Stimulated activated memory B cell treated with anti-CD40 and anti-IgM and Interleukin-4, amounts not matched to agents 10 μg/mL and 1 μg/mL and 100 μg/mL, for 72 hours (primary cell): ENCODE results near the gene TGM2.

Source experiments
- ATAC-seq: fragments of 150-1000 bp; cut with Tn5 transposase; 2 replicates; pipeline ENCODE4 v1.10.0; 2021
- H3K27ac Mint-ChIP-seq: one replicate; pipeline ENCODE4 v1.8.0; 2022; ENCODE audit warnings: mild to moderate bottlenecking, mixed read lengths
- H3K27me3 Mint-ChIP-seq: one replicate; pipeline ENCODE4 v1.8.0; 2022; ENCODE audit warnings: mixed read lengths
- H3K36me3 Mint-ChIP-seq: one replicate; pipeline ENCODE4 v1.8.0; 2022; ENCODE audit warnings: mixed read lengths
- H3K4me1 Mint-ChIP-seq: one replicate; pipeline ENCODE4 v1.8.0; 2022; ENCODE audit warnings: mixed read lengths
- H3K4me3 Mint-ChIP-seq: one replicate; pipeline ENCODE4 v1.8.0; 2022; ENCODE audit warnings: mild to moderate bottlenecking, moderate library complexity, mixed read lengths
- H3K9me3 Mint-ChIP-seq: one replicate; pipeline ENCODE4 v1.8.0; 2022; ENCODE audit warnings: mixed read lengths

Gene TGM2

DNA sequence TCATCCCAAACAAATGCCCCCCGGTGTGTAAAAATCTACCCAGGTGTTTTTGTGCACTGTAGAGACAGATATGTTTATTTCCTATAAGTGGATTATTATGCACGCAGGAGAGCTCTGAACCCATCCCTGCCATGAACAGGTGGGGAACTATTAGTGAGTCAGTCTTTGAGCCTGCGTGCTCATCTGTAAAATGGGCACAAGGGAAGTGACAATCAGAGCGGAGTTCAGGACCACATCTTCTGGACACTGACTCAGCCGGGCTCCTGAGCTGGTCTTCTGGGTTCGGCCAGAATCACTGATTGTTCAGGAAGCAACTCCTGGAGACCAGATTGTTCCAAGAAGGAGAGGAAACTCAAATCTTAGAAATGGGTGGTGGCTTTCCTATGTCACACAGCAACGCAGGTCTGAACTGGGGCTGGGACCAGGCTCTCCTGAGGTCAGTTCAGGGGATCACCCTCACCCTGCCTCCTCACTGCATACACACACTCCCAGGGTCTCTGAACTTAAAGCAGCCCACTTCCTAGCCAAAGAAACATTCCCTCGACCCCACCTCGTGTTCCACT lies 27.3 kb upstream of the TGM2 start:
- peaks cover 39% of the 10 kb centered on the region for H3K4me1 Mint-ChIP-seq
- no peak overlapping the region for H3K4me3 Mint-ChIP-seq
- H3K27me3 Mint-ChIP-seq: peaks cover 12% of the 10 kb centered on the region
- ATAC-seq: no peak
- no peak overlapping the region for H3K27ac Mint-ChIP-seq
- peaks cover 10% of the 10 kb centered on the region for H3K36me3 Mint-ChIP-seq
- H3K9me3 Mint-ChIP-seq: peaks cover 8% of the 10 kb centered on the region

DNA sequence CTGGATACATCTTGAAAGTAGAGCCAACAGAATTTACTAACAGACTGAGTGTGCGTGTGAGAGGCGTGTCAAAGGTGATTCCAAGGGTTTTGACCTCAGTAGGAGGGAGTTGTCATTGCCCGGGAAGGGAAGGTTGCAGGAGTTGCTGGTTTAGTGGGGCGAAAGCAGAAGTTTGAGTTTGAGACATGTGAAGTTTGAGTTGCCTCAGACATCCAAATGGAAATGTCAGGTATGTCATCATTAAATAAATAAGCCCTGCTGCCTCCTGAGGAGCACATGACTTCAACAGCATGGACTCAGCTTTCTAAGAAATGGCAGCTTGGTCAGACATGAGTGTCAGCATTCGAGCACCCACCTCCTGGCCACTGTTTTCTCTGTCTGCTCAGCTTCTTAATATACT lies 26.6 kb upstream of the TGM2 start:
- peaks cover 12% of the 10 kb centered on the region for H3K27me3 Mint-ChIP-seq
- peaks cover 32% of the 10 kb centered on the region for H3K4me1 Mint-ChIP-seq
- H3K36me3 Mint-ChIP-seq: peaks cover 5% of the 10 kb centered on the region
- ATAC-seq: no peak
- peaks cover 4% of the 10 kb centered on the region for H3K9me3 Mint-ChIP-seq
- H3K27ac Mint-ChIP-seq: peak overlapping the region; percentile 1
- H3K4me3 Mint-ChIP-seq: no peak overlapping the region

DNA sequence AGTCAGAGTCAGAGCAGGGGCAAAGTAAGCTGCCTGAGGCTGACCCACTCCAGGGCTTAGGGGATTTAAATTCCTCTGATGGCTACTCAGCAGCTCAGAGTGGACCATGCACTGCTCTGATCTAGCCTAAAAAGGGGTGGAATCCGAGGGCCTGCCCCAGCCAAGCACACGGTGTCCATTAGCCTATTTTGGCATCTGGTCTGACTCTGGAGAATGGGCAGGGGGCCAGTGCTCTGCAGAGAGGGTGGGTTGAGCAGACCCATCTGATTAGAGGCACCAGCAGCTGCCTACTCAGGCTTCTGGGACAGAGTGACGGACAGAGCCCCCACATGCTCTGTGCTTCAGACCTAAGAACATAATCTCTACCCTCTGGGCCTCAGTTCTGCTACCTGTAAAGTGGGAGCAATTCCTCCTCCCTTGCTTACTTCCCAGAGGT lies 25.9 kb upstream of the TGM2 start:
- no peak for ATAC-seq
- peaks cover 25% of the 10 kb centered on the region for H3K4me1 Mint-ChIP-seq
- H3K36me3 Mint-ChIP-seq: peaks cover 5% of the 10 kb centered on the region
- no peak overlapping the region for H3K4me3 Mint-ChIP-seq
- peaks cover 12% of the 10 kb centered on the region for H3K27me3 Mint-ChIP-seq
- peaks cover 4% of the 10 kb centered on the region for H3K9me3 Mint-ChIP-seq
- peak overlapping the region; percentile 1 for H3K27ac Mint-ChIP-seq

DNA sequence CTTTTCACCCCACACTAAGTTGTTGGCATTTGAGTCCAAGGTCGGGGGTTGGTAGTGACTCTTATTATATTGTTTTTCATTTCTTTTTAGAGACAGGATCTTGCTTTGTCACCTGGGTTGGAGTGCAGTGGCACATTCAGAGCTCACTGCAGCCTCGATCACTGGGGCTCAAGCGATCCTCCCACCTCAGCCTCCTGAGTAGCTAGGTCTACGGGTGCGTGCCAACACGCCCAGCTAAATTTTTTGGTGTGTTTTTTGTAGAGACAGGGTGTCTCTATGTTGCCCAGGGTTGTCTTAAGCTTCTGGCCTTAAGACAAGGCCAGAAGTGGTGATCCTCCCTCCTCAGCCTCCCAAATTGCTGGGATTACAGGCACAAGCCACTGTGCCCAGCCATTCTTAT lies 25.1 kb upstream of the TGM2 start:
- no peak for ATAC-seq
- peaks cover 5% of the 10 kb centered on the region for H3K36me3 Mint-ChIP-seq
- no peak overlapping the region for H3K4me3 Mint-ChIP-seq
- peaks cover 8% of the 10 kb centered on the region for H3K27me3 Mint-ChIP-seq
- peaks cover 4% of the 10 kb centered on the region for H3K9me3 Mint-ChIP-seq
- peaks cover 17% of the 10 kb centered on the region for H3K4me1 Mint-ChIP-seq
- no peak overlapping the region for H3K27ac Mint-ChIP-seq

DNA sequence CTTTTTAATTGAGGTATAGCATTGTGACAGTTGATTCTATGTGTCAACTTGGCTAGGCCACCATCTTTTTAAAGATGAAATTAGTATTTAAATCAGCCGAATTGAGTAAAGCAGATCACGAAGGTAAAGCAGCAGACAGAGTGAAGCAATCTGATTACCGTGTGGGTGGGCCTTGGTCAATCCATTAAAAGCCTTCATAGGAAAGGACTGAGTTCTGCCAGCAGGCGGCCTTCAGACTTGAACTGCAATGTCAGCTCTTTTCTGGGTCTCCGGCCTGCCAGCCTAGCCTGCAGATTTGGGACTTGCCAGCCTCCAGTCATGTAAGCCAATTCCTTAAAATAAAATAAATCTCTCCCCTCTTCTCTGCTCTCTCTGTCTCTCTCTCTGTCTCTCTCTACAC lies 22.4 kb upstream of the TGM2 start:
- Mint-ChIP-seq H3K4me3 (no peak overlapping the region), H3K4me1 (peaks cover 8% of the 10 kb centered on the region), H3K36me3 (no peaks in the 10 kb centered on the region), H3K9me3 (no peaks in the 10 kb centered on the region), H3K27me3 (peaks cover 12% of the 10 kb centered on the region), H3K27ac (no peak overlapping the region)
- ATAC-seq: no peak

DNA sequence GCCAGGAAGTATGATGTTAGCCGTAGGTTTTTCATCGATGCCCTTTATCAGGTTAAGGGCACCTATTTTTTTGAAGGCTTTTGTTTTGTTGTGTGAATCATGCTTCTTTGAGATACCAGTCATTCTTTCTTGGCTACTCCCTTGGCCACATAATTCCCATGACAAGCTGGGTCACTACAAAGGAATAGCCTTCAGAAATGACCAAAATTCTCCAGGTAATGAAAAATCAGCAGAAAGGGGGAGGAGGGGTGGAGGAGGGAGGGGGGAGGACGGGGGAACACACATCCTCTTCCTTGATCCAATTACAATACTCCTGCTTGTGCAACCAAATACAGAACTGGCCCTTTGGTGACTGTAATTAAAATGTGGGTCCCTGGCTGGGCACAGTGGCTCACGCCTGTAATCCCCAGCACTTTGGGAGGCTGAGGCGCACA lies 21.7 kb upstream of the TGM2 start:
- Mint-ChIP-seq H3K27me3 (peaks cover 12% of the 10 kb centered on the region), H3K4me3 (no peak overlapping the region)

DNA sequence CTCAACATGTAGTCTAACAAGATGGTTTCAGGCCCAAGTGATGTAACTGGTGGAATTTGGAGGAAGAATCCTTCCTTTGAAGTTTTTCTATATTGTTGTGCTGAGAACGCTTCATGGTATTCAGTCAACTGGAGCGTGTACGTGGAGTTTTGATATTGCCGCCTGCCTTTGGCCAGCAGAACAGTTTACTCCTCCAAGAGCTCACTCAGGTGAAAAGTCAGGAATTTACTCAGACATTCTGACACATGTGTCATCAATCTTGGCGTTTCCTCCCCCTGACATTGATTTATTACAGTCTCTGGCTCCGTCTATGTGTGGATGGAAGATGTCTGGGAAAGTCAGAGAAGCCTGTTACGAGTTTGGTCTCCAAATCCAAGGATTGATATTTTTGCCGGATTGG lies 19.0 kb upstream of the TGM2 start:
- Mint-ChIP-seq H3K27ac (no peak overlapping the region), H3K4me1 (peaks cover 21% of the 10 kb centered on the region), H3K9me3 (no peaks in the 10 kb centered on the region), H3K4me3 (no peak overlapping the region), H3K27me3 (peaks cover 12% of the 10 kb centered on the region), H3K36me3 (no peaks in the 10 kb centered on the region)
- no peak for ATAC-seq

More for the DNA sequence above, 21.7 kb upstream of the TGM2 start:
- H3K36me3 Mint-ChIP-seq: no peaks in the 10 kb centered on the region
- no peak overlapping the region for H3K27ac Mint-ChIP-seq
- H3K4me1 Mint-ChIP-seq: peaks cover 8% of the 10 kb centered on the region
- no peaks in the 10 kb centered on the region for H3K9me3 Mint-ChIP-seq
- no peak for ATAC-seq

DNA sequence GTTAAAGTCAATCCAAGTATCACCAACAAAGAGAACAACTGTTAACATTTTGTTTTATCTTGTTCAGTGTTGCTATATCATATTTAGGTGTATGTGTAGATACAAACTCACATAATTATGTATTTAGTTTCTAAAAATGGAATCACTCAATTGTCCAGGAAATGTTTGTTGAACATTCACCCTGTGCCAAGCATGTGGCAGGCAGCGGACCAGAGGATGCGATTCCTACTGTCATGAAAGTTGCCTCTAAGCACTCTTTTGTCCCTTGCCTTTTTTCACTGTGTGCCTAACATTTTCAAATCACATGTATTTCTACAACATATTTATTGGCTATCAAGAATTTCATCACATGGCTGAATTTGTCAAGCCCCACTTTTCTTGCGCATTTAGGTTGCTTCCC lies 16.9 kb upstream of the TGM2 start:
- peak overlapping the region; percentile 80 for H3K27ac Mint-ChIP-seq
- peaks cover 13% of the 10 kb centered on the region for H3K4me1 Mint-ChIP-seq
- no peak for ATAC-seq
- peaks cover 29% of the 10 kb centered on the region for H3K27me3 Mint-ChIP-seq
- no peaks in the 10 kb centered on the region for H3K9me3 Mint-ChIP-seq
- no peaks in the 10 kb centered on the region for H3K36me3 Mint-ChIP-seq
- no peak overlapping the region for H3K4me3 Mint-ChIP-seq

DNA sequence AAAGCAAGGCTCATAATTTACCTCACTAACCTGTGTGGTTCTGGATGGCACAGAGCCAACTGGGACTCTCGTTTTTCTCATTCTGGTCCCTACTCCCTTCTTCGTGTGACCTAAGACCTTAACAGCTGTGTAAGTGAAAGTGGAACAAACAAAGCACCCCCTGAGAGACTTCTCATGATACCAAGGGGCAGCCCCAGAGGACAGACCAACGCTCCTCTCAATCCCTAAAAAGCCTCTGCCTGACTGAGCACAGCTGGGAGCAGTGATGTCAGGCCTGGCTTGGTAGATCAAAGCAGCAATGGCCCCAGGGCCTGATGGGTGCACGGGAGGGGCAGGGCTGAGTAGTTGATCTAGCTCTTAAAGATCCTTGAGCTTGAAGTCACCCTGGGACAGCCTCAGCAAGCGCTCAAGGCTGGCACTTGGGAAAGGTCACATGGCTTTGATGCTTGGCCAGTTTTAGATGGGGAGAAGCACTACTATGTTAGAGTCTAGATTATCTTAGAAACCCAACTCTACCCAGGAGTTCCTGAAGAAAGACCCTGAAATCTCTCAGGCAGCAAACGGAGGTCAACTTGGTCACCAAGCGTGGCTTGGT lies 16.2 kb upstream of the TGM2 start:
- ATAC-seq: peak; percentile 97
- Mint-ChIP-seq H3K4me3 (no peak overlapping the region), H3K36me3 (no peaks in the 10 kb centered on the region)

DNA sequence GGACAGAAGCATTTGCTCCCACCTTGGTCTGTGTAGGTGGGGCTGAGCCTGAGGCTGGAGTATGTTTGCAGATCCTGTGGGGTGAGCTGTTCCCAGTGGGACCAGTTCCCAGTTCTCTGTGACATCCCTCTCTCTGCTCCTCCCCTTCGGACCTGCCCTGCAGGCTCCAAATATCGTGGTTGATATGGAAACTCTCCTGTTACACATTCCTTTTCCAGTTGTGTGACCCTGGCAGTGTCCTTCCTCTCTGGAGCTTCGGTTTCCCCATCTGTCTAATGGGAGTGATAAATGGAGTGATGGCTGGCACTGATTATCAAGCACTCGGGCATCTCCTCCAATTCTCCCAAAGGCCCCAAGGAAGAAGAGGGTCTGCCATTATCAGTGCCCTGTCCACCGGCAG lies 15.7 kb upstream of the TGM2 start:
- Mint-ChIP-seq H3K36me3 (no peaks in the 10 kb centered on the region), H3K4me1 (peaks cover 13% of the 10 kb centered on the region), H3K27me3 (peaks cover 29% of the 10 kb centered on the region), H3K9me3 (no peaks in the 10 kb centered on the region), H3K27ac (peak overlapping the region; percentile 80), H3K4me3 (no peak overlapping the region)
- no peak for ATAC-seq

More for the DNA sequence above, 16.2 kb upstream of the TGM2 start:
- Mint-ChIP-seq H3K4me1 (peaks cover 13% of the 10 kb centered on the region), H3K9me3 (no peaks in the 10 kb centered on the region), H3K27me3 (peaks cover 29% of the 10 kb centered on the region), H3K27ac (peak overlapping the region; percentile 80)

DNA sequence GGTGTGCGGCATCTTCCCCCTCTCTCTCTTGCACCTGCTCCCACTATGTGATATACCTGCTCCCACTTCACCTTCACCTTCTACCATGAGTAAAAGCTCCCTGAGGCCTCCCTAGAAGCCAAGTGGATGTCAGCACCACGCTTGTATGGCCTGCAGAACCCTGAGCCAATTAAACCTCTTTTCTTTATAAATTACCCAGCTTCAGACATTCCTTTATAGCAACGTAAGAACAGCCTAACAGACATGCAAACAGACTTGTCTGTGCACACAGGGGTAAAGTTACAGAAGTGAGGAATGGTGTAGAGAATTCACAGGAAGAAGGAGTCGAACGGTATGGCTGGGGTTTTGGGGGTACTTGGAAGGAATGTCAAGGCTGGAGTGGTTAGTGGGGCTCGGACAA lies 14.8 kb upstream of the TGM2 start:
- Mint-ChIP-seq H3K27me3 (peaks cover 29% of the 10 kb centered on the region), H3K27ac (no peak overlapping the region), H3K36me3 (no peaks in the 10 kb centered on the region), H3K4me1 (peaks cover 13% of the 10 kb centered on the region), H3K9me3 (no peaks in the 10 kb centered on the region), H3K4me3 (no peak overlapping the region)
- ATAC-seq: no peak

DNA sequence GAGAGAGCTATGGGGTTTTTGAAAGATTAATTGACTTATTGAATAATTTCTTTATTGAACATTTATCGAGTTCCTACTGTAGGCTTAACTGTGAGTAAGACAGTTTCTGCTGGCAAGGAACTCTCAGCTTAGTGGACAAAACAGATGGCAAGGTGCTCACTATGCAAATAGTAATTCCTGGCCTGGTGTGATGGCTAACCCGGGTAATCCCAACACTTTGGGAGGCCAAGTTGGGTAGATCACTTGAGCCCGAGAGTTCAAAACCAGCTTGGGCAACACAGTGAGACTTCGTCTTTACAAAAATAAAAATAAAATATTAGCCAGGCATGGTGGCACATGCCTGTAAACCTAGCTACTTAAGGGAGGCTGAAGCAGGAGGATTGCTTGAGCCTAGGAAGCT lies 13.5 kb upstream of the TGM2 start:
- no peaks in the 10 kb centered on the region for H3K36me3 Mint-ChIP-seq
- peaks cover 13% of the 10 kb centered on the region for H3K4me1 Mint-ChIP-seq
- no peak overlapping the region for H3K4me3 Mint-ChIP-seq
- H3K27ac Mint-ChIP-seq: peak overlapping the region; percentile 5
- H3K9me3 Mint-ChIP-seq: no peaks in the 10 kb centered on the region
- H3K27me3 Mint-ChIP-seq: peaks cover 23% of the 10 kb centered on the region
- ATAC-seq: no peak

DNA sequence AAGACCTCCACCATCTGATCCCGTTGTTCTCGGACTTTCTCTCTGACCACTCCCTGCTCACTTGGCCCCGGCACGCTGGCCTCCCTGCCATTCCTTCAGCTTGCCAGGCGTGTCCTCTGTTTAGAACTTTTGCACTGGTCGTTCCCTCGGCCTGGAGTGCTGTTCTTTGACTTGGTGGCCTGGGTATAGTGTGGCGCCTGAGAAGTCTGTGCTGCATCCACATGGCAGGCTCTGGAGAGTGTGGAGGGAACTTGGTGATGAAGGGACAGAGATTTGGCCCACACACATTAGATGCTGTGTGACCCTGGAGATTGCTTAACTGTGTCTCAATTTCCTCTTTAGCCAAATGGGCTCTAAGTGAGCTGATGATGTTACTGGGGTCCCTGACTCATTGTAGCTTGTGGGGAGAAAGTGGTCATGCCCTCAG lies 13.0 kb upstream of the TGM2 start:
- Mint-ChIP-seq H3K4me3 (no peak overlapping the region), H3K36me3 (no peaks in the 10 kb centered on the region), H3K27ac (peak overlapping the region; percentile 5), H3K4me1 (peaks cover 13% of the 10 kb centered on the region), H3K9me3 (no peaks in the 10 kb centered on the region), H3K27me3 (peaks cover 18% of the 10 kb centered on the region)
- no peak for ATAC-seq

DNA sequence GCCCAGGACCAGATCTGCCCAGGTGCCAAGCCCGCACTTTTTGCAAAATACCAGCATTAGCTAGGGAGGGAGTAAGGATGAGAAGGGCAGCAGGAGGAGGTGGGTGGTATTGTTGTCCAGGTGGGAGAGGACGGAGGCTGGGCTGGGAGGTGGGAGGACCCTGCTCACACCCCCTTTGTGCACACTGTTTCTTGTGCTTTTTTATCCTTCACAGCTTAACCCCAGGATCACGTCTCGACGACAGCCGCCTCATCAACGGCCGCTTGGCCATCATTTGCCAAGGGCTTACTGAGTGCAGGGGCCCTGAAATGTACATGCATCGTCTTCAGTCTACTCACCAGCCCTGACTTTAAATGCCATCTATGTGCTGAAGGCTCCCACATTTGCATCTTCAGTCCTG lies 12.1 kb upstream of the TGM2 start:
- no peak overlapping the region for H3K27ac Mint-ChIP-seq
- H3K4me3 Mint-ChIP-seq: no peak overlapping the region
- peaks cover 17% of the 10 kb centered on the region for H3K27me3 Mint-ChIP-seq
- no peak for ATAC-seq
- peaks cover 13% of the 10 kb centered on the region for H3K4me1 Mint-ChIP-seq
- no peaks in the 10 kb centered on the region for H3K9me3 Mint-ChIP-seq
- H3K36me3 Mint-ChIP-seq: no peaks in the 10 kb centered on the region

DNA sequence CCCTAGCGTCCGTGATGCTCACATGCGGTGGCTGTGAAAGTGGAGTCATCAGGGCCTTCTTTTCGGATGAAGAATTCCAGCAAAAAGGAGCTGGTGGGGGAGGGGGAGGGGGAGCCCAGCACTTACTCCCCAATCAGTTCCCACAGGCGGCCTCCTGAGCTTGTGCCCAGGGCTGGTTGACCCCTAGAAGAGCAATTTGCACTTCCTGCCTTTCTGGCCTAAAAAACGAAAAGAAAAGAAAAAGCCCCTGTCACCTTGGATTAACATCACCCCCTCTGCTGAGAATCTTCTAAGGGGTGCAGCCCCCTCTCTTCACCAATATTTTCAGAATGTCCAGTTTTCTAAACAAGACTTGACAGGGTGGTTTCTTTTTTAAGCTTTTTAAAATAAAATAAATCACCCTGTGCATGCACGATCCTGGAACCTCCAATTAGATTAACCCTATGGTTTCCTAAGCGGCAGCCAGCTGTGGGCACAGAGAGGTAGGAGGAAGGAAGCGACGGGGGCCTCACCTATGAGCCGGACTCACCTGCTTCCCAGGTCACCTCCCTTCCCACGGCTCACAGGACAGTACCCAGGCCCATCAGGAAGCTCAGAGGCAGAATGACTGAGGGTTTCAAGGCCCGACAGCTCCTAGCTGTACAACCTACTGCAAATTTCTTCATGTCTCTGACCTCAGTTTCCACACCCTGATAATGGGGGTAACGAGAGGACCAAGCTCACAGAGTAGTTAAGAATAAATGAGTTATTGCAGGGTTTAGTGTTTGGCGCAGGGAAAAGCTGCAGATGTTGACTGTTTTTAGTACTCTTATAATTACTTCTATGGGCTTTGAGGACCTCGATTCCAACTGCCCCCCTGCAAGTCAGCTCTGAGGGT lies 10.5 kb upstream of the TGM2 start:
- Mint-ChIP-seq H3K9me3 (no peaks in the 10 kb centered on the region), H3K36me3 (no peaks in the 10 kb centered on the region), H3K4me3 (no peak overlapping the region), H3K4me1 (peaks cover 2% of the 10 kb centered on the region), H3K27ac (no peak overlapping the region), H3K27me3 (peaks cover 17% of the 10 kb centered on the region)
- no peak for ATAC-seq
